AG04450 (cell line): Measurements from ENCODE around the gene SLC49A3. TPM values are rescaled to one million over a fixed set of nuclear protein-coding genes. Genes with fewer than 3 reads are reported as not detected.

Experiments used
- CTCF ChIA-PET: fragments of 300-600, 350-600 bp; formaldehyde crosslinking; extraction: SDS; loops from one replicate; lab custom pipeline; 2022; ENCODE audit warnings: antibody characterized with exemption, inconsistent platforms; lab: Charles Lee
- POLR2A ChIA-PET: fragments of 350-600 bp; formaldehyde crosslinking; extraction: SDS; loops from one replicate; lab custom pipeline; 2021; ENCODE audit warnings: antibody characterized with exemption, inconsistent platforms; lab: Yijun Ruan, JAX
- DNase-seq: peaks from one replicate; pipeline ENCODE4 v3.0.0-alpha.2; 2011; ENCODE audit warnings: low read depth, low spot score
- H3K27ac ChIP-seq: one replicate; pipeline ENCODE4 v1.5.1; 2012; ENCODE audit warnings: low read depth, low read length, control low read depth
- H3K27me3 ChIP-seq: one replicate; pipeline ENCODE4 v1.6.0; 2012; ENCODE audit warnings: low read length; ENCODE audit not compliant: control insufficient read depth, insufficient read depth
- H3K4me3 ChIP-seq: 2 replicates; pipeline ENCODE4 v1.5.1; 2011; ENCODE audit warnings: mild to moderate bottlenecking, low read depth, low read length, control low read depth
- H3K9me3 ChIP-seq: 2 replicates; pipeline ENCODE4 v1.5.1; 2012; ENCODE audit warnings: low read length; ENCODE audit not compliant: control insufficient read depth, insufficient read depth
- CTCF ChIP-seq: IDR thresholded peaks from 2 replicates; pipeline ENCODE4 v1.5.1; 2011; ENCODE audit warnings: low read depth, low read length, control low read depth, inconsistent platforms
- polyA plus RNA-seq: library from polyadenylated mRNA; depleted of rRNA; stranded (reverse); fragments of >200 nt; gene quantifications from 2 replicates; pipeline ENCODE4 v1.2.3, GENCODE V29; 2011

The SLC49A3 gene
- polyA plus RNA-seq, 1 experiment = not detected

GRCh38 chr4:664713-665231 lies 24.2 kb downstream of the SLC49A3 start:
- POLR2A ChIA-PET = interaction anchor here (0.6 to 1.1 kb wide), 2 partner anchors 9 to 22 kb away, joined by 3 read pairs; partner anchors contain the start of genes ATP5ME and MYL5

GRCh38 chr4:663438-664428 lies 25.2 kb downstream of the SLC49A3 start:
- TF ChIP-seq CTCF = no peak
- Histone ChIP-seq H3K9me3 (peaks cover 44% of the 10 kb centered on the region), H3K4me3 (peak overlapping the region; percentile 45), H3K27me3 (peaks cover 9% of the 10 kb centered on the region), H3K27ac (no peak overlapping the region)
- DNase-seq = no peak
- CTCF ChIA-PET = no interaction called here
- POLR2A ChIA-PET = interaction anchor here (1.1 kb wide), 1 partner anchor 11 kb away, joined by 3 read pairs; the partner anchor contains the start of genes ATP5ME and MYL5

More at GRCh38 chr4:664713-665231, 24.2 kb downstream of the SLC49A3 start:
- Histone ChIP-seq H3K4me3 (no peak overlapping the region), H3K27me3 (peaks cover 9% of the 10 kb centered on the region), H3K9me3 (peaks cover 35% of the 10 kb centered on the region), H3K27ac (no peak overlapping the region)
- DNase-seq = no peak
- TF ChIP-seq CTCF = no peak
- CTCF ChIA-PET = interaction anchor here (1.0 kb wide), 1 partner anchor 9 kb away, joined by 3 read pairs; the partner anchor contains the start of gene ATP5ME

- ChIA-PET POLR2A (no interaction called here), CTCF (no interaction called here)
- Histone ChIP-seq H3K27ac (no peak overlapping the region), H3K4me3 (0 out of 2 replicates have a peak overlapping the region, but pooled peaks have one; percentile 45), H3K9me3 (peaks cover 51% of the 10 kb centered on the region), H3K27me3 (peaks cover 9% of the 10 kb centered on the region)
- TF ChIP-seq CTCF = no peak
- DNase-seq = no peak
These were observed 25.9 kb downstream of the SLC49A3 start for GRCh38 chr4:663046-663437.

- ChIA-PET CTCF (no interaction called here), POLR2A (no interaction called here)
- H3K27ac ChIP-seq = no peak overlapping the region
- no peak for DNase-seq
- H3K9me3 ChIP-seq = peaks cover 60% of the 10 kb centered on the region
- TF ChIP-seq CTCF = no peak
- H3K4me3 ChIP-seq = no peak overlapping the region
- peaks cover 9% of the 10 kb centered on the region for H3K27me3 ChIP-seq
These were observed 26.8 kb downstream of the SLC49A3 start for GRCh38 chr4:661881-662761.
